GM12801 (cell line): ENCODE results near the gene ZNF277.

Experiments used
- TF ChIP-seq, protein P1 (sequence below): IDR thresholded peaks from one replicate; pipeline ENCODE4 v1.5.1; 2011; ENCODE audit warnings: control low read depth; ENCODE audit not compliant: insufficient read length; ENCODE audit errors: extremely low read depth

Gene ZNF277

DNA sequence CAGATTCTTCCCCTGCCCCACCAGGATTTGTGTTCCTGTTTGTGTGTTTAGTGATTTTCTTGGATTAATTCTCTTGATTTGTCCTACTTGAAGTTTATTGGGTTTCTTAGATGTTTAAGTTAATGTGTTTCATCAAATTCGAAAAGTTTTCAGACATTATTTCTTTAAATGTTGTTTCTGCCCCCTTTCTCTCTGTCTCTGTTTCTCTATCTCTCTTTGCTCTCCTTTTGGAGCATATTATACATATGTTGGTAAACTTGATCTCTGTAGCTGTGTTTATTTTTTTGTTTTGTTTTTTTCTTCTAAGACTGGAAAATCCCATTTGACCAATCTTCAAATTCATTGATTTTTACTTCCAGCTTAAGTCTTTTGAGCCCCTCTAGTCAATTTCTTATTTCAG lies 115.6 kb downstream of the ZNF277 start:
- TF ChIP-seq, protein P1, sequence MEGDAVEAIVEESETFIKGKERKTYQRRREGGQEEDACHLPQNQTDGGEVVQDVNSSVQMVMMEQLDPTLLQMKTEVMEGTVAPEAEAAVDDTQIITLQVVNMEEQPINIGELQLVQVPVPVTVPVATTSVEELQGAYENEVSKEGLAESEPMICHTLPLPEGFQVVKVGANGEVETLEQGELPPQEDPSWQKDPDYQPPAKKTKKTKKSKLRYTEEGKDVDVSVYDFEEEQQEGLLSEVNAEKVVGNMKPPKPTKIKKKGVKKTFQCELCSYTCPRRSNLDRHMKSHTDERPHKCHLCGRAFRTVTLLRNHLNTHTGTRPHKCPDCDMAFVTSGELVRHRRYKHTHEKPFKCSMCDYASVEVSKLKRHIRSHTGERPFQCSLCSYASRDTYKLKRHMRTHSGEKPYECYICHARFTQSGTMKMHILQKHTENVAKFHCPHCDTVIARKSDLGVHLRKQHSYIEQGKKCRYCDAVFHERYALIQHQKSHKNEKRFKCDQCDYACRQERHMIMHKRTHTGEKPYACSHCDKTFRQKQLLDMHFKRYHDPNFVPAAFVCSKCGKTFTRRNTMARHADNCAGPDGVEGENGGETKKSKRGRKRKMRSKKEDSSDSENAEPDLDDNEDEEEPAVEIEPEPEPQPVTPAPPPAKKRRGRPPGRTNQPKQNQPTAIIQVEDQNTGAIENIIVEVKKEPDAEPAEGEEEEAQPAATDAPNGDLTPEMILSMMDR, result no peak

DNA sequence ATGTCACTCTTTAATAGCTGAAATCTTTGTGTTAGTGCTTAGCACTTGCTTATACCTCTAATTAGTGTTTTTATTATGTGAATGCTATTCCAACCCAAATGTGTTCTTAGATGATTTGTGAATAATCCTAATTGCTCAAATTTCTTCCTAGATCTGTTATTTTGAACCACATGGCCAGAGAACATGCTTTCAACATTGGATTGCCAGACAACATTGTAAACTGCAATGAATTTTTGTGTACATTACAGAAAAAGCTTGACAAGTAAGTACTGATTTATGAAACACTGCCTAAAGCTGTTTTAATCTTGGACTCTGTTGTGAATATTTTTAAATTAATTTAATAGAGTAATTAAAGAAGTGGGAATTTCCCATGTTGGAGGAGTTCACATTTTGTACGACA lies 121.1 kb downstream of the ZNF277 start:
- TF ChIP-seq, protein P1, result no peak

DNA sequence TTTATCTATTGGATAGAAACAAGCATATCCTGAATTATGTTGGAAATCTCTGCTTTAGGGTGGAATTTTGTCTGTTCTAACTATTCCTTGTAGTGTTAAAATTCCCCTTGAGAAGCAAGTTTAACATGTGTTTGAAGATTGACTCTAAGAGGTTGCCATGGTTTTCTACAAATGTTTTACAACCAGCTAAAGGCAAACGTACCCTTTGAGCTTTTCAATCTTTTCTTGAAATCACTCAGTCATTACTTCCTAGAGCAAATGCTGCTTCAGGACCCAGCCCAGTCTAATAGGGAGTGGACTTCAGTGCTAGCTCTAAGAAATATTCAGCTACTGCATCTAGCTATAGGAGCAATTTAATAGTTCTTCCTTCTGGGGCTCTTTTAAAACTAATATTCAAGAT lies 125.0 kb downstream of the ZNF277 start:
- TF ChIP-seq, protein P1, result no peak

DNA sequence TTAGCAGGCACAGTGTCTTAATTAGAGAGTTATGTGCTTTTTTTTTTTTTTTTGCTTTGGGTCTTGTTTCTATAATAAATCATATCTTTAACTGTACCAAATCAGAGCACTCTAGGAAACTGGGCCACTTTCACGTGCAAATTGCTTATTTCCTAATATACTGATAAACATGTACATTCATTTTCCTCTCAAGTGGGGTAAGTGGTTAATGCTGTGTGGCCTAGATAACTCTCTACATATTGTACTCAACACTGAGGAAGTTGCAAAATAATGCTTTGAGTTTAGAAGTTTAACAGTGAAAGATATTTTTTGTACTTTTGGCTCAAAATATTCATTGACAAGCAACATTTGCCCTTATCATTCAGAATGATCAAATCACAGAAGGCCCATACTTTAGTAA lies 127.9 kb downstream of the ZNF277 start:
- TF ChIP-seq, protein P1, result no peak

DNA sequence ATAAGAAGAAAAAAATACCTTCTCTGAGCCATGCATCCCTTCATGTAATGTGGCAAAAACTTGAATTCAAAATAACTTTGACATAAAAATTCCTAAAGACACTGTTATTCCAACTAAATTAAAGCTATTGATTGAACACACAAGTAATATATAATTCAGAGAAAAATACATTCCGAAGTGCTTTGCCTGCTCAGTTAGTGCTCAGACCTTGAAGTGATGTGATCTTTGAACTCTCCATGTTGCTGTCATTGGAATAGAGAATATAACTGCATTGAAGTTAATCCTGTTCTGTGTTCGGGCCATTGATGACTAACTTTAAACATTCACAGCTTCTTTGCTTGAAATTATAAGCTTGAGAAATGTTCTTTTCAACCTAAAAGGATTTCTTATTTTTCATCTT lies 129.8 kb downstream of the ZNF277 start:
- TF ChIP-seq, protein P1, result no peak

DNA sequence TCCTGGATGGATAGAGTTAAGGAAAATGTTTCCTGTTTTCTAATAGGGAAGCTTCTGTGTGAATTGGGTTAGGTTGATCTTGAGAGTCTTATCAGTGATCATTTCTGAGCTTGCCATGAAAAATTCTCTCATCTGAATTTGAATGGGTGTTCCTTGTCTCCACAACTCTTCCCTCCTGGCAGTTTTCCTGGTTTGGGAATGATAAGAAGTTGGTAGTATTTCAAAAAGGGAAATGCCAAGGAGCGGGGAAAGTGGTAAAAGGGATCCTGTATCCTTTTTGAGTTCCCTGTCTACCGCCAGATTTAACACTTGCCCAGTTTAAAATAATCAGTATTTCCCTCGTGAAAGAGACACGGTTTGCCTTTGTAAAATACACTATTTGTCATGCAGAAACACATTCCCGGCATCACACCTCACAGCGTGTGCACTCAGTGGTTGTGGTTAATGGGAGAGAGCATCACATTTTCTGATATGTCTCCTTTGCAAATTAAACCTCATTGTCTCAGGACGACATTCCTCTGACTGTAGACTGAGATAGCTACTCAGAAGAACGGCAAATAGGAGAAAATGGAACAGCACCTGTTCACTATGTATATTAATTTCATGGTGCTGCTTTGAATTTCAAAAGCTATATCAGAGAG lies 130.6 kb downstream of the ZNF277 start:
- TF ChIP-seq, protein P1, result no peak

DNA sequence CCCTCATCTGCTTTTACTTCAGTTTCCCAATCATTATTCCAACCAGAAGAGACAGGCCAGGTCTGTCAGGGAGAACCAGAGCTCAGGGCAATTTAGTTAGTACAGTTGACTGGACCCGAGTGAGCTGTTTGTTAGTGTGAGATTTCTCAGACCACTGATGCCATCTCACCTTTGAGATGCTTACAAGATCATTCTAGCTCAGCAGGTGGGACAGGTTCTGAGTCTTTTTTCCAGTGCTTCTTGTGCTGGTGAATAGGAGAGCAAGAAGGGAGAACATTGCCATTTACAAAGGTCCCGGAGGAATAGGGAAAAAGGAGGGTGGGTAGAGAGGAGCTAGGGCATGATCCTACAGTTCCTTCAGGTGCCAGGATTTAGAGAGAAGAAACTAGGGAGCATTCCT lies 131.4 kb downstream of the ZNF277 start:
- TF ChIP-seq, protein P1, result no peak
